Colonic mucosa (tissue), 4 donors: Measurements from ENCODE around the gene TUBA1C. TPM values are rescaled to one million over a fixed set of nuclear protein-coding genes. Genes with fewer than 3 reads are reported as not detected.

Experiments used
- DNase-seq: peaks from one replicate; pipeline ENCODE4 v3.0.0-alpha.2; 2020
- H3K27ac ChIP-seq: fragments of 200-600 bp; one replicate; pipeline ENCODE4 v1.8.0; 2021
- H3K27me3 ChIP-seq: fragments of 200-600 bp; one replicate; pipeline ENCODE4 v1.8.0; 2021
- H3K36me3 ChIP-seq: fragments of 200-600 bp; one replicate; pipeline ENCODE4 v1.8.0; 2021
- H3K4me1 ChIP-seq: fragments of 200-600 bp; one replicate; pipeline ENCODE4 v1.8.0; 2021; ENCODE audit warnings: mild to moderate bottlenecking
- H3K4me3 ChIP-seq: fragments of 200-600 bp; one replicate; pipeline ENCODE4 v1.8.0; 2021
- H3K9ac ChIP-seq, 2 donors: one replicate each; pipeline ENCODE4 v1.7.0; 2013; ENCODE audit warnings: control low read depth in 2 of 2, low read depth in 2 of 2, low read length in 2 of 2
- H3K9me3 ChIP-seq: fragments of 200-600 bp; one replicate; pipeline ENCODE4 v1.8.0; 2021
- CTCF ChIP-seq: fragments of 200-600 bp; IDR thresholded peaks from one replicate; pipeline ENCODE4 v1.8.0; 2022; ENCODE audit warnings: antibody characterized with exemption, mild to moderate bottlenecking
- intact Hi-C: fragments of 100-400 bp; cut with DNase I; formaldehyde crosslinking; loops from one replicate; pipeline ENCODE4 v1.14.1; 2022
- total RNA-seq, 2 donors: library from RNA; stranded (reverse); fragmentation: NEBNext Ultra II Directional in 1 of 2; extraction: Animal tissue kit (Norgen Biotek cat#: 25700) in 1 of 2; gene quantifications; one replicate each; pipeline ENCODE4 v1.2.1, GENCODE V29; 2021
- donor health status: healthy.
- donor health status: DM: no; HTN: no; CAD: no.
- donor health status: DM: no; HTN: no; CAD: no.

The TUBA1C gene
- total RNA-seq = 100 to 1,000 TPM; 183 to 368 TPM

- Histone ChIP-seq H3K9ac (peak within 1 kb of the TSS; percentile 98 to 99), H3K4me1 (peaks cover 13% of the 10 kb centered on the region), H3K9me3 (no peaks in the 10 kb centered on the region), H3K4me3 (peak within 1 kb of the TSS; percentile 64), H3K27me3 (no peaks in the 10 kb centered on the region), H3K27ac (peak within 1 kb of the TSS; percentile 98), H3K36me3 (peaks cover 5% of the 10 kb centered on the region)
- intact Hi-C loops = no loop called here
- no peak for TF ChIP-seq CTCF
- DNase-seq = peak; percentile 98
Measured at GRCh38 chr12:49264873-49265792, at the start of gene TUBA1C. TSS of gene TUBA1C (plus strand) at chr12:49265082. CDS start at chr12:49265182, 100 bp downstream.

- Histone ChIP-seq H3K27me3 (no peaks in the 10 kb centered on the region), H3K36me3 (no peaks in the 10 kb centered on the region), H3K9me3 (no peaks in the 10 kb centered on the region), H3K4me3 (no peak overlapping the region), H3K27ac (no peak overlapping the region), H3K9ac (no peak overlapping the region), H3K4me1 (no peaks in the 10 kb centered on the region)
- TF ChIP-seq CTCF = no peak
- intact Hi-C loops = no loop called here
- no peak for DNase-seq
Measured at GRCh38 chr12:49219417-49220026, 45.4 kb upstream of the TUBA1C start.

GRCh38 chr12:49220972-49221371 lies 43.9 kb upstream of the TUBA1C start:
- TF ChIP-seq CTCF = no peak
- Histone ChIP-seq H3K9ac (no peak overlapping the region), H3K4me1 (no peaks in the 10 kb centered on the region)

GRCh38 chr12:49223122-49223521 lies 41.8 kb upstream of the TUBA1C start:
- no peaks in the 10 kb centered on the region for H3K4me1 ChIP-seq
- no peak overlapping the region for H3K4me3 ChIP-seq
- no peak for DNase-seq
- H3K36me3 ChIP-seq = no peaks in the 10 kb centered on the region
- H3K27ac ChIP-seq = peak overlapping the region; percentile 38
- no peak overlapping the region for H3K9ac ChIP-seq
- H3K27me3 ChIP-seq = no peaks in the 10 kb centered on the region
- intact Hi-C loops = no loop called here
- no peak for TF ChIP-seq CTCF
- H3K9me3 ChIP-seq = no peaks in the 10 kb centered on the region

More at GRCh38 chr12:49220972-49221371, 43.9 kb upstream of the TUBA1C start:
- no peak overlapping the region for H3K27ac ChIP-seq
- H3K27me3 ChIP-seq = no peaks in the 10 kb centered on the region
- H3K9me3 ChIP-seq = no peaks in the 10 kb centered on the region
- intact Hi-C loops = no loop called here
- no peak overlapping the region for H3K4me3 ChIP-seq
- DNase-seq = no peak
- H3K36me3 ChIP-seq = no peaks in the 10 kb centered on the region

- intact Hi-C loops = no loop called here
- TF ChIP-seq CTCF = no peak
- Histone ChIP-seq H3K9ac (no peak overlapping the region), H3K27me3 (no peaks in the 10 kb centered on the region), H3K27ac (no peak overlapping the region), H3K4me3 (no peak overlapping the region), H3K4me1 (no peaks in the 10 kb centered on the region), H3K36me3 (no peaks in the 10 kb centered on the region), H3K9me3 (no peaks in the 10 kb centered on the region)
- no peak for DNase-seq
Measured at GRCh38 chr12:49223590-49224369, 41.1 kb upstream of the TUBA1C start.
